GM18868 (cell line): ENCODE measurements around the gene PDSS2.
"Not testable (repeated sequence)": the region's sequence is repeated elsewhere in the genome, so short reads cannot be mapped to it uniquely, and the experiment has no call there.

ENCODE experiments used
- ATAC-seq: cut with Tn5 transposase; IDR thresholded peaks from one replicate; pipeline ENCODE4 v1.9.1; 2021; ENCODE audit warnings: mild to moderate bottlenecking, moderate library complexity; ENCODE audit not compliant: unreplicated experiment

Gene PDSS2

GRCh38 chr6:107128175-107128574 lies 331.2 kb downstream of the PDSS2 start:
- no peak for ATAC-seq

- no peak for ATAC-seq
Measured at GRCh38 chr6:107125771-107126170, 333.6 kb downstream of the PDSS2 start.

GRCh38 chr6:107124934-107125348 lies 334.4 kb downstream of the PDSS2 start:
- ATAC-seq = peak; percentile 75

GRCh38 chr6:107123501-107123900 lies 335.9 kb downstream of the PDSS2 start:
- no peak for ATAC-seq

GRCh38 chr6:107122748-107123147 lies 336.6 kb downstream of the PDSS2 start:
- no peak for ATAC-seq

- no peak for ATAC-seq
Measured at GRCh38 chr6:107121964-107122495, 337.3 kb downstream of the PDSS2 start.

GRCh38 chr6:107121266-107121665 lies 338.1 kb downstream of the PDSS2 start:
- ATAC-seq = no peak

GRCh38 chr6:107120404-107120803 lies 339.0 kb downstream of the PDSS2 start:
- ATAC-seq = no peak

GRCh38 chr6:107118976-107119375 lies 340.4 kb downstream of the PDSS2 start:
- no peak for ATAC-seq

- not testable (repeated sequence) for ATAC-seq
Measured at GRCh38 chr6:107118540-107118939, 340.8 kb downstream of the PDSS2 start.

GRCh38 chr6:107116931-107117330 lies 342.4 kb downstream of the PDSS2 start:
- no peak for ATAC-seq

GRCh38 chr6:107116328-107116892 lies 343.0 kb downstream of the PDSS2 start:
- ATAC-seq = no peak

- peak; percentile 25 for ATAC-seq
Measured at GRCh38 chr6:107115695-107116327, 343.6 kb downstream of the PDSS2 start.

- ATAC-seq = peak; percentile 28
Measured at GRCh38 chr6:107114926-107115694, 344.3 kb downstream of the PDSS2 start, which contains the start of gene BEND3. Gene BEND3, minus strand, starts transcription at chr6:107115515. Its CDS starts 16,230 bp downstream, at chr6:107099285.

GRCh38 chr6:107114213-107114925 lies 345.0 kb downstream of the PDSS2 start:
- peak; percentile 63 for ATAC-seq

GRCh38 chr6:107110200-107110599 lies 349.2 kb downstream of the PDSS2 start:
- ATAC-seq = no peak

GRCh38 chr6:107108201-107108890 lies 351.0 kb downstream of the PDSS2 start:
- no peak for ATAC-seq

- no peak for ATAC-seq
Measured at GRCh38 chr6:107107791-107108190, 351.6 kb downstream of the PDSS2 start.

- no peak for ATAC-seq
Measured at GRCh38 chr6:107106165-107106564, 353.2 kb downstream of the PDSS2 start.

GRCh38 chr6:107105511-107106116 lies 353.8 kb downstream of the PDSS2 start:
- no peak for ATAC-seq
